ENCODE data around the gene PAX3. TPM values are rescaled to one million over a fixed set of nuclear protein-coding genes. Genes with fewer than 3 reads are reported as not detected.

PAX3 gene
- total and polyA plus RNA-seq, 9 of the 15 experiments (the other 6 are each of a cell fraction or from before 2014, with no cell fraction given): not detected

- no TSS peak for BruUV-seq (replicated peaks)
- no peaks in the 10 kb centered on the region for H3K9me3 ChIP-seq (replicated peaks; ENCODE audit: control insufficient read depth, insufficient read depth, low read depth, low read length)
- H3K4me3 ChIP-seq: no peak overlapping the region
- no peak overlapping the region for H3K27ac ChIP-seq (ENCODE audit: extremely low read depth, low read depth, low read length)
- DNase-seq (ENCODE audit: extremely low read depth in 1 of 4, low spot score in 3 of 4) (no peak), FAIRE-seq (no peak), ATAC-seq (no peak)
- CTCF ChIA-PET (ENCODE audit: low intra/inter-chr PET ratio): interaction anchor here (0.6 kb wide), 1 partner anchor 413 kb away, joined by 3 read pairs; no protein-coding TSS in a partner anchor
- H3K9ac ChIP-seq (ENCODE audit: insufficient read depth in 1 of 2, low read depth in 2 of 2, low read length in 2 of 2): no peak overlapping the region
- POLR2A ChIA-PET: no interaction called here
- no peaks in the 10 kb centered on the region for H3K79me2 ChIP-seq (ENCODE audit: control insufficient read depth, insufficient read depth, low read length)
- no peak overlapping the region for H2AFZ ChIP-seq (ENCODE audit: low read depth, low read length)
- no peaks in the 10 kb centered on the region for H4K20me1 ChIP-seq (replicated peaks; ENCODE audit: control insufficient read depth, insufficient read depth, low read length)
- H3K9me1 ChIP-seq (ENCODE audit: control insufficient read depth, insufficient read depth, low read length): no peaks in the 10 kb centered on the region
- H3K27me3 ChIP-seq (ENCODE audit: control insufficient read depth in 2 of 2, insufficient read depth in 2 of 2, low read length in 2 of 2): peaks cover 0 to 10% of the 10 kb centered on the region in 2 experiments; a peak in 2 of 5 replicates
- H3K4me2 ChIP-seq (ENCODE audit: insufficient read depth, low read length): no peak overlapping the region
- WGBS (ENCODE audit: insufficient coverage, low coverage, missing lambda C conversion rate): 1% methylated on average over 23 of the region's 30 CpGs
- TF ChIP-seq BRF1 (IDR thresholded peaks at IDR 0.05; ENCODE audit: borderline replicate concordance, extremely low read depth, insufficient read length) (no peak), ZNF77 (CRISPR knock-in tag; IDR thresholded peaks at IDR 0.05) (no peak), CHD4 (IDR thresholded peaks at IDR 0.05; ENCODE audit: insufficient read depth, insufficient replicate concordance, low read depth, low read length, poor library complexity, severe bottlenecking) (no peak), ZBTB49 (CRISPR knock-in tag; IDR thresholded peaks at IDR 0.05; ENCODE audit: borderline replicate concordance) (no peak), NR3C1 (CRISPR knock-in tag; IDR thresholded peaks at IDR 0.05) (no peak), LCOR (CRISPR knock-in tag; IDR thresholded peaks at IDR 0.05) (no peak), CTCFL (IDR thresholded peaks at IDR 0.05; ENCODE audit: borderline replicate concordance, insufficient read depth, low read depth, low read length, poor library complexity, severe bottlenecking) (no peak), ZBTB8A (IDR thresholded peaks at IDR 0.05; ENCODE audit: partially characterized antibody) (no peak)
- in situ Hi-C loops (cut with MboI): no loop called here
- intact Hi-C loops (cut with micrococcal nuclease): no loop called here
- no peaks in the 10 kb centered on the region for H3K36me3 ChIP-seq (ENCODE audit: control insufficient read depth, insufficient read depth, low read length)
- no peaks in the 10 kb centered on the region for H3K4me1 ChIP-seq (replicated peaks in 1 of 2; ENCODE audit: control insufficient read depth in 2 of 2, insufficient read depth in 2 of 2, low read length in 2 of 2)
Observed at GRCh38 chr2:222289278-222290160, 9.3 kb downstream of the PAX3 start.
